Measurements from ENCODE around the gene LSM11.
A peak's percentile ranks its signal among the peaks of the same experiment; 100 is the strongest.
"Not testable (repeated sequence)": the region's sequence is repeated elsewhere in the genome, so short reads cannot be mapped to it uniquely, and the experiment has no call there.

LSM11 gene

GRCh38 chr5:157743163-157744050 is at the start of gene LSM11:
Gene LSM11 (plus strand): TSS chr5:157743712. CDS start chr5:157743751, 39 bp downstream.
- DNase-seq (ENCODE audit: low read depth in 1 of 2, low spot score in 1 of 2), result peak; percentile 84 to 90

DNA sequence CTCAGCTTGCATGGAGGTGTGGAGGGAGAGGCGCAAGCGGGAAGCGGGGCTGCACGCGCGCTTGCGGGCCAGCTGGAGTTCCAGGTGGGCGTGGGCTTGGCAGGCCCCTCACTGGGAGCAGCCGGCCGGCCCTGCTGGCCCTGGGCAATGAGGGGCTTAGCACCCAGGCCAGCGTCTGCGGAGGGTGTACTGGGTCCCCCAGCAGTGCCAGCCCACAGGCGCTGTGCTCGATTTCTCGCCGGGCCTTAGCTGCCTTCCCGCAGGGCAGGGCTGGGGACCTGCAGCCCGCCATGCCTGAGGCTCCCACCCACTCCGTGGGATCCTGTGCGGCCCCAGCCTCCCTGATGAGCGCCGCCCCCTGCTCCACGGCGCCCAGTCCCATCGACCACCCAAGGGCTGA is 49.7 kb upstream of the LSM11 start:
- not testable (repeated sequence) for DNase-seq (ENCODE audit: low read depth in 1 of 2, low spot score in 1 of 2)

GRCh38 chr5:157696154-157696553 is 47.4 kb upstream of the LSM11 start:
- DNase-seq (ENCODE audit: low read depth in 1 of 2, low spot score in 1 of 2), result not testable (repeated sequence)

DNA sequence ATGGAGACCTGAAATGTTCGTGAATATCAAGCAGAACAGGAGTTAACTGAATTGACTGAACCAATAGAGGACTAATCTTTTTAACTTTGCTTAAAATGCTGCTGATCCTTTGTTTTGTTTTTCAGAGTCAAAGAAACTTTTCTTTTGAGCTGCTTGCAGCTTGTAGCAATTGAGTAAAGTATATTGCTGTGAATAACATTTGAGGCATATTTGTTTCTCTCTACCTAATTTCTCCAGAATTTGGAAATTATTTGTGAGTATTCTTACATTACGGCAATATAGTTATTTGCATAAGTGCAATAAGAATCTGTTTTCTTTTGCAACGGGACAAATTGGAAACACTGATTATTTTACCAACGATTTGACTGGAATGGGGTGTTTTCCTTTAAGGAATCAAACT is 44.8 kb upstream of the LSM11 start:
- DNase-seq (ENCODE audit: low read depth in 1 of 2, low spot score in 1 of 2), result not testable (repeated sequence)

- no peak for DNase-seq (ENCODE audit: low read depth in 1 of 2, low spot score in 1 of 2)
Observed at GRCh38 chr5:157703736-157704135, 39.8 kb upstream of the LSM11 start.

- DNase-seq (ENCODE audit: low read depth in 1 of 2, low spot score in 1 of 2), result no peak
Observed at GRCh38 chr5:157708866-157709265, 34.6 kb upstream of the LSM11 start.

DNA sequence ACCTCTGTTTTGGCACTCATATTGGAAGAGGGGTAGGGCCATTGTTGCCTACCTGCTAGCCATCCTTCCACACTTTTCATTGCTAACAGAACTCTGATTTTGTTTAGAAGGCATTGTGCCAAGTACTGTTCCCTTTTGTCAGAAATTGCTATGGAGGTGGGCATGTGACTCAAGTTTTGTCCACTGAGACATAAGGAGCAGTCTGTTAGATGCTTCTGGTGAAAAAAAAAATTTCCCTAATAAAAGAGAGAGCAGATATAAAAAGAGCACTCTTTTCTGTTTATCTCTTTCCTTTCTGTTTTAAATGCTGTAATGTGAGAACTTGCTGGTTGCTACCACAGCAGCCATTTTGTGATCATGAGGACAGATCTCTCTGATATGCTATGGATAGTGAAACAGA is 34.2 kb upstream of the LSM11 start:
- no peak for DNase-seq (ENCODE audit: low read depth in 1 of 2, low spot score in 1 of 2)

DNA sequence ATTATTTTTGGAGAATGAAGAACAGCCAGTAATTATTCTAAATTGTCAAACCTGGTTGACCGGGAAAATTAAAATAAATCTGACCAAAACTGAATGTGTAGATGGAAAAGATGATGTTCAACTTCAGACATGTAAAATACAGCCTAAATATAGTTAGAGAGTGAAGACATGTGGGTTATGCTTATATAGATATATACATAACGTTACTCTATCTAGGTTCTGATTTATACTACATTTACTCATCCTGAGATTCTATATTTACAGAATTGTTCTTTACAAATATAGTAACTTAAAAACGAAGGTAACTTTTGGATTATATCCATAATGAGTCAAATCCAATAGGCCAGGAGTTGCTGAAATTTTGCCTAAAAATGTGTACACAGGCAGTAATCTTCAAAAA is 33.1 kb upstream of the LSM11 start:
- DNase-seq (ENCODE audit: low read depth in 1 of 2, low spot score in 1 of 2), result no peak

- DNase-seq (ENCODE audit: low read depth in 1 of 2, low spot score in 1 of 2), result no peak
Observed at GRCh38 chr5:157710882-157711281, 32.6 kb upstream of the LSM11 start.

- no peak for DNase-seq (ENCODE audit: low read depth in 1 of 2, low spot score in 1 of 2)
Observed at GRCh38 chr5:157713830-157714595, 29.5 kb upstream of the LSM11 start.

DNA sequence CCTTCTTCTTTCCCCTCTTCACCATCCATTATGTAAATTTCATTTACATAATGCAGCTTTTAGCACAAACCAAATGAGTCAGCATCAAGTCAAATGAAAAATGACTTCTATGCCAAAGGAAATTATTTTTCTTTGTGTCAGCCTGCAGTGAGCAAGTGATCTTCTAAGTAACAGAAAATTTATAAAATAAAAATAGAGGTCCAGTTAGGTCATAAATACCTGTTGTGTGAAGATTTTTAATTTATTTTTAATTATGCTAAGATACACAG is 29.0 kb upstream of the LSM11 start:
- no peak for DNase-seq (ENCODE audit: low read depth in 1 of 2, low spot score in 1 of 2)

- peak in 1 of 2 donors; percentile 23 for DNase-seq (ENCODE audit: low read depth in 1 of 2, low spot score in 1 of 2)
Observed at GRCh38 chr5:157718519-157718918, 25.0 kb upstream of the LSM11 start.

GRCh38 chr5:157719245-157719644 is 24.3 kb upstream of the LSM11 start:
- DNase-seq (ENCODE audit: low read depth in 1 of 2, low spot score in 1 of 2), result no peak

GRCh38 chr5:157721159-157721558 is 22.4 kb upstream of the LSM11 start:
- DNase-seq (ENCODE audit: low read depth in 1 of 2, low spot score in 1 of 2), result no peak

DNA sequence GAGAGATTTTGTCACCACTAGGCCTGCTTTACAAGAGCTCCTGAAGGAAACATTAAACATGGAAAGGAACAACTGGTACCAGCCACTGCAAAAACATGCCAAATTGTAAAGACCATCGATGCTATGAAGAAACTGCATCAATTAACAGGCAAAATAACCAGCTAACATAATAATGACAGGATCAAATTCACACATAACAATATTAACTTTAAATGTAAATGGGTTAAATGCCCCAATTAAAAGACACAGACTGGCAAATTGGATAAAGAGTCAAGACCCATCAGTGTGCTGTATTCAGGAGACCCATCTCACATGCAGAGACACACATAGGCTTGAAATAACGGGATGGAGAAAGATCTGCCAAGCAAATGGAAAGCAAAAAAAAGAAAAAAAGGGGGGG is 20.6 kb upstream of the LSM11 start:
- not testable (repeated sequence) for DNase-seq (ENCODE audit: low read depth in 1 of 2, low spot score in 1 of 2)

- DNase-seq (ENCODE audit: low read depth in 1 of 2, low spot score in 1 of 2), result not testable (repeated sequence)
Observed at GRCh38 chr5:157726607-157727006, 16.9 kb upstream of the LSM11 start.

- DNase-seq (ENCODE audit: low read depth in 1 of 2, low spot score in 1 of 2), result not testable (repeated sequence)
Observed at GRCh38 chr5:157727858-157728257, 15.7 kb upstream of the LSM11 start.

GRCh38 chr5:157729858-157730257 is 13.7 kb upstream of the LSM11 start:
- DNase-seq (ENCODE audit: low read depth in 1 of 2, low spot score in 1 of 2), result no peak

GRCh38 chr5:157730900-157731271 is 12.6 kb upstream of the LSM11 start:
- no peak for DNase-seq (ENCODE audit: low read depth in 1 of 2, low spot score in 1 of 2)

GRCh38 chr5:157731272-157732129 is 12.0 kb upstream of the LSM11 start, which contains the start of gene THG1L:
Gene THG1L (plus strand): TSS chr5:157731420. CDS start chr5:157731441, 21 bp downstream.
- DNase-seq (ENCODE audit: low read depth in 1 of 2, low spot score in 1 of 2), result peak; percentile 95 to 98

DNA sequence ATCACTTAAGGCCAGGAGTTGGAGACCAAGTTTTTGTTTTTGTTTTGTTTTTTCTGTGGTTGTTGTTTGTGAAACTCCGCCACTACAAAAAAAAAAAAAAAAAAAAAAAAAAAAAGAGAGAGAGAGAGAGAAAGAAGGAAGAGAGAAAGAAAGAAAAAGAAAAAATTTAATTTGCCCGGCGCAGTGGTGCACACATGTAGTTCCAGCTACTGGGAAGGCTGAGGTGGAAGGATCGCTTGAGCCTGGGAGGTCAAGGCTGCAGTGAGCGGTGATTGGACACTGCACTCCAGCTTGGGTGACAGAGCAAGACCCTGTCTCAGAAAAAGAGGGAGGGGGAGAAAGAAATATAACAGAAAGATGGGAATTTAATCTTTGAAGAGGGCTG is 11.4 kb upstream of the LSM11 start:
- no peak for DNase-seq (ENCODE audit: low read depth in 1 of 2, low spot score in 1 of 2)
